ENCODE results near the gene RGSL1. TPM values are rescaled to one million over a fixed set of nuclear protein-coding genes. Genes with fewer than 3 reads are reported as not detected.

The RGSL1 gene
- total and polyA plus RNA-seq, 9 of the 15 experiments (the other 6 are each of a cell fraction or from before 2014, with no cell fraction given), result 0.03 TPM; not detected in 8

- TF ChIP-seq BHLHE40 (IDR thresholded peaks at IDR 0.05; ENCODE audit: low read length) (no peak), CHD4 (IDR thresholded peaks at IDR 0.05; ENCODE audit: insufficient read depth, insufficient replicate concordance, low read depth, low read length, poor library complexity, severe bottlenecking) (no peak), ZNF830 (CRISPR knock-in tag; IDR thresholded peaks at IDR 0.05) (no peak), ZNF3 (CRISPR knock-in tag; IDR thresholded peaks at IDR 0.05) (no peak), ZNF146 (CRISPR knock-in tag; IDR thresholded peaks at IDR 0.05; ENCODE audit: unreplicated experiment) (no peak), SP2 (IDR thresholded peaks at IDR 0.05; ENCODE audit: extremely low read depth, low read depth, low read length, poor library complexity, severe bottlenecking) (no peak), POLR2G (IDR thresholded peaks at IDR 0.05; ENCODE audit: low read depth, low read length) (peak; percentile 59), FOXM1 (IDR thresholded peaks at IDR 0.05; ENCODE audit: low read depth) (peak; percentile 53), FOXM1 (CRISPR knock-in tag; IDR thresholded peaks at IDR 0.05; ENCODE audit: low read depth) (no peak), CREM (IDR thresholded peaks at IDR 0.05; ENCODE audit: low read depth) (peak; percentile 85), BCLAF1 (IDR thresholded peaks at IDR 0.05; ENCODE audit: borderline replicate concordance in 1 of 2, control insufficient read depth in 1 of 2, low read depth in 2 of 2, low read length in 1 of 2) (no peak), ZNF79 (CRISPR knock-in tag; IDR thresholded peaks at IDR 0.05; ENCODE audit: low read depth) (peak; percentile 14; the same call in 1 of the 2 replicates)
- TF ChIP-seq, protein P1, sequence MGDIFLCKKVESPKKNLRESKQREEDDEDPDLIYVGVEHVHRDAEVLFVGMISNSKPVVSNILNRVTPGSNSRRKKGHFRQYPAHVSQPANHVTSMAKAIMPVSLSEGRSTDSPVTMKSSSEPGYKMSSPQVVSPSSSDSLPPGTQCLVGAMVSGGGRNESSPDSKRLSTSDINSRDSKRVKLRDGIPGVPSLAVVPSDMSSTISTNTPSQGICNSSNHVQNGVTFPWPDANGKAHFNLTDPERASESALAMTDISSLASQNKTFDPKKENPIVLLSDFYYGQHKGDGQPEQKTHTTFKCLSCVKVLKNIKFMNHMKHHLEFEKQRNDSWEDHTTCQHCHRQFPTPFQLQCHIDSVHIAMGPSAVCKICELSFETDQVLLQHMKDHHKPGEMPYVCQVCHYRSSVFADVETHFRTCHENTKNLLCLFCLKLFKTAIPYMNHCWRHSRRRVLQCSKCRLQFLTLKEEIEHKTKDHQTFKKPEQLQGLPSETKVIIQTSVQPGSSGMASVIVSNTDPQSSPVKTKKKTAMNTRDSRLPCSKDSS (IDR thresholded peaks at IDR 0.05; ENCODE audit: low read depth, partially characterized antibody), result no peak
- TF ChIP-seq, protein P2, sequence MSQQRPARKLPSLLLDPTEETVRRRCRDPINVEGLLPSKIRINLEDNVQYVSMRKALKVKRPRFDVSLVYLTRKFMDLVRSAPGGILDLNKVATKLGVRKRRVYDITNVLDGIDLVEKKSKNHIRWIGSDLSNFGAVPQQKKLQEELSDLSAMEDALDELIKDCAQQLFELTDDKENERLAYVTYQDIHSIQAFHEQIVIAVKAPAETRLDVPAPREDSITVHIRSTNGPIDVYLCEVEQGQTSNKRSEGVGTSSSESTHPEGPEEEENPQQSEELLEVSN (IDR thresholded peaks at IDR 0.05; ENCODE audit: borderline replicate concordance in 1 of 2, extremely low read depth in 1 of 2, insufficient read depth in 1 of 2, insufficient read length in 1 of 2, low read depth in 1 of 2, low read length in 1 of 2, poor library complexity in 1 of 2, severe bottlenecking in 1 of 2), result peak in 1 of 2 experiments; percentile 65
- TF ChIP-seq, protein P3, sequence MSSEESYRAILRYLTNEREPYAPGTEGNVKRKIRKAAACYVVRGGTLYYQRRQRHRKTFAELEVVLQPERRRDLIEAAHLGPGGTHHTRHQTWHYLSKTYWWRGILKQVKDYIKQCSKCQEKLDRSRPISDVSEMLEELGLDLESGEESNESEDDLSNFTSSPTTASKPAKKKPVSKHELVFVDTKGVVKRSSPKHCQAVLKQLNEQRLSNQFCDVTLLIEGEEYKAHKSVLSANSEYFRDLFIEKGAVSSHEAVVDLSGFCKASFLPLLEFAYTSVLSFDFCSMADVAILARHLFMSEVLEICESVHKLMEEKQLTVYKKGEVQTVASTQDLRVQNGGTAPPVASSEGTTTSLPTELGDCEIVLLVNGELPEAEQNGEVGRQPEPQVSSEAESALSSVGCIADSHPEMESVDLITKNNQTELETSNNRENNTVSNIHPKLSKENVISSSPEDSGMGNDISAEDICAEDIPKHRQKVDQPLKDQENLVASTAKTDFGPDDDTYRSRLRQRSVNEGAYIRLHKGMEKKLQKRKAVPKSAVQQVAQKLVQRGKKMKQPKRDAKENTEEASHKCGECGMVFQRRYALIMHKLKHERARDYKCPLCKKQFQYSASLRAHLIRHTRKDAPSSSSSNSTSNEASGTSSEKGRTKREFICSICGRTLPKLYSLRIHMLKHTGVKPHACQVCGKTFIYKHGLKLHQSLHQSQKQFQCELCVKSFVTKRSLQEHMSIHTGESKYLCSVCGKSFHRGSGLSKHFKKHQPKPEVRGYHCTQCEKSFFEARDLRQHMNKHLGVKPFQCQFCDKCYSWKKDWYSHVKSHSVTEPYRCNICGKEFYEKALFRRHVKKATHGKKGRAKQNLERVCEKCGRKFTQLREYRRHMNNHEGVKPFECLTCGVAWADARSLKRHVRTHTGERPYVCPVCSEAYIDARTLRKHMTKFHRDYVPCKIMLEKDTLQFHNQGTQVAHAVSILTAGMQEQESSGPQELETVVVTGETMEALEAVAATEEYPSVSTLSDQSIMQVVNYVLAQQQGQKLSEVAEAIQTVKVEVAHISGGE (CRISPR knock-in tag; IDR thresholded peaks at IDR 0.05), result 0 out of 6 replicates have a peak, but pooled peaks of 1 of the 3 experiments have one; percentile 27
These were observed 138.8 kb downstream of the RGSL1 start, which contains the start of gene RNASEL (continued) for GRCh38 chr1:182588500-182589396.
